GM18858 (cell line): Measurements from ENCODE around the gene NLGN4X.

Source experiments
- ATAC-seq: cut with Tn5 transposase; IDR thresholded peaks from one replicate; pipeline ENCODE4 v1.9.1; 2021; ENCODE audit not compliant: unreplicated experiment

Gene NLGN4X

DNA sequence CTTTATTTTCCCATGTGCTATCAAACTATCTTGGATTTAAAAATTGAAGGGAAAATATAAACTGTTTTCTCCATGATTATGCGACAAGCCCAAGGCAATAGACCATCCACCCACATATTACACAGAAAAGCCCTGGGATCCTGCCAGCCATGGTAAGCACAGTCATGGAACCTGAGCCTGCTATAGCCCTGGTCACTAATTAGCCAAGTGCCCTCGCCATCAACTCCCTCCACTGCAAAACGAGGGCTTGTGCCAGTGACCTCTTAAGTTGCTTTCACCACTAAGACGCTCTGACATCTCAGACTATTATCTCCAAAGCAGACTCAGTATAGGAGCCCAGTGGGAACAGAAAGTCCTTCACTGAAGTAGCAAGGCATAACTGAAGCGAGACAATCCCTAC, 69.2 kb downstream of the NLGN4X start:
- no peak for ATAC-seq

GRCh38 chrX:6151971-6152370, 76.7 kb downstream of the NLGN4X start:
- ATAC-seq, result no peak

GRCh38 chrX:6149060-6149872, 79.4 kb downstream of the NLGN4X start:
- no peak for ATAC-seq

DNA sequence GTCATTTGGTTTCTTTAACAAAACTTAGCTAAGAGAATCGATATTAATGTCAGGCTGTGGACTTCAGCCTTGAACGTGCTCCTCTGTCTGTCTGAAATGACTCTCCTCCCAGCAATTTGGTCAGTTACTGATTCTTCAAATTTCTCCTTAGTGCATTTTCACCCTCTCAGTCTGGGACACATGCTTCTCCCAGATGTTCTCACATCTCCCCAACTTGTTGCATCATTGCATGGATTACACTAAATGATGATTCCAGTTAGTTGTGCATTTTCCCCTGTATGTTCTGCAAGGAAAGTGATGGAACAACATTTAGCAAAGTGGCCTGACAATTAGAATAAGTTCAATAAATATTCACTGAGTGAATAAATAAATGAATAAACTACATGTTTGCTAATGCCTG, 94.4 kb downstream of the NLGN4X start:
- ATAC-seq, result no peak

DNA sequence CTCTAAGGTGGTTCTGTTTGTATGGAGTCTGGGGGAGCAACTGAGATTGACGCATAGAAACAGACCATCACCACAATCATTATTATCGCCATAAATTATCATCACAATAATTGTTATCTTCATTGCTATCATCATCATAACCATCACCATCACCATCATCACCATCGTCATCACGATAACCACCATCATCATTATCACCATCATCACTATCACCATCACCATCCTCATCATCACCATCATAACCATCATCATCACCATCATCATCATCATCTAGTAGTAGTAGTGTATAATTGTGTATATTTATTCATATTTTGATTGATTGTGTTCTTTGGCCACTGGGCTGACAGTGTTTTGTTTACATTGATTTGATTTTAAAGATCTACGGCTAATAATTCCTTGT, 95.7 kb downstream of the NLGN4X start:
- ATAC-seq, result no peak

- no peak for ATAC-seq
These were observed 97.4 kb downstream of the NLGN4X start for GRCh38 chrX:6131287-6131686.

- no peak for ATAC-seq
These were observed 99.5 kb downstream of the NLGN4X start for GRCh38 chrX:6129195-6129594.

DNA sequence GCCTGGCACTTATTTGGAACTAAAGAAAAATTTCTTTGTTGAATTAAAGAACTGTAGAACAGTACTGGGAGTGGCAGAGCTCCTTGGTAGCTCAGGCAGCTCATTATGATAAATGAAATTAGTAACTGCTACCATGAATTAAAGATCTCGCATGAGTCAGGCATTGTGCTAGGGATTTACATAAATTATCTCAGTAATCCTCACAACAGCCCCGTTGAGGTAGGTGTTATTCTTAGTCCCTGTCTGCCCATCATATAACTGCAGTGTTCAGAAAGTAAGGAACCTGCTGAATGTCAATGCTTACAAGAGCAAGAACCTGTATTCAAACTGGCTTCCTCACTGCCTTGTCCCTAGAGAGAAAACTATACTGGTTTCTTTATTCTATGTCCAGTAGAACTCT, 108.3 kb downstream of the NLGN4X start:
- ATAC-seq, result no peak

DNA sequence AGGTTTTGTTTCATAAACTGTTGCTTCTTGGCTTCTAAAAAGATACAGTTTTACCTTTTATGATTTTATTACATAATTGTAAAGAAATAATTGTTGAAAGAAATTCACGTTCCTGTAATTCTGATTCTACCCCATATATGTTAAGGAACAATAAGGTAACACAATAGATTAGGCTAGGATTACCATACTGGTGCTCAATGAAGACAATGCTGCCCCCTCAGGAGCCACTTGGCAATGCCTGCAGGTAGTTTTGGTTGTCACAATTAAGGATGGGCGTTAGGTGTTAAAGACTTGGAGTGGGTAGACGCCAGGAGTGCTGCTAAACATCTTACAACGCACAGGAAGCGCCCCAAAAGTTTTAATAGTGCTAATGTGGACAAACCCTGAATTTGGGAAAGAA, 133.2 kb downstream of the NLGN4X start:
- ATAC-seq, result no peak

DNA sequence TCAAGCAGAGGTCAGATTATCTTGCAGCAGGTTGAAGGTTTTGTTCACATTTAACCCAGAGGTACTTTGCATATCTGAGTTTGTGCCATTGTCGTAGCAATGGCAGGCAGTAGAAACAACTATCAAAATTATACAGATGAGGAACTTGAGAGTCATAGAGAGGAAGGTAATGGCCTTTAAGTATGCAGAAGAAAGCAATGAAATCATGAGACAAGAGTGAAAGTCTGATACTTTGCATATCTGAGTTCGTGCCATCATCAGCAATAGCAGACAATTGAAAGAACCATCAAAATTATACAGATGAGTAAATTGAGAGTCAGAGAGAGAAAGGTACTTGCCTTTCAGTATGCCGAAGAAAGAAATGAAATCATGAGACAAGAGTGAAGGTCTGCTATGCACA, 154.1 kb downstream of the NLGN4X start:
- no peak for ATAC-seq

DNA sequence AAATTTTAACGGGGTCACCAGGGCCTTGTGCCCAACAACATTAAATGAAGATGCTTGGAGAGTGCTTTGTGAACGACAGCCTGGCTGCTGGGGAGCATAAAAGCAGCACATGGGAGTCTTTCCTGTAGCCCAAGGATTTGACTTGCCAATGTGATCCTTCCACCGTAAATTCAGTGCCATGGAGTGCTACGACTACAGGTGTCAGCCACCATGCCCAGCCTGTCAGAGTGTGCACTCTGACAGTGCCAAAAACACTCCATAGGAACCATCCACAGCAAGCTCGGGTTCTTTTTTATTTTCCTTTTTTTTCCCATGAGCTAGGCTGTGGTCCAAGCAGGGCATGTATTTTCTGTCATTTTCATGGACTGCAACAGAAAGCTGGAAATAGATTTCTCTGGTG, 156.9 kb downstream of the NLGN4X start:
- no peak for ATAC-seq

- no peak for ATAC-seq
These were observed 161.1 kb downstream of the NLGN4X start for GRCh38 chrX:6067600-6067999.

DNA sequence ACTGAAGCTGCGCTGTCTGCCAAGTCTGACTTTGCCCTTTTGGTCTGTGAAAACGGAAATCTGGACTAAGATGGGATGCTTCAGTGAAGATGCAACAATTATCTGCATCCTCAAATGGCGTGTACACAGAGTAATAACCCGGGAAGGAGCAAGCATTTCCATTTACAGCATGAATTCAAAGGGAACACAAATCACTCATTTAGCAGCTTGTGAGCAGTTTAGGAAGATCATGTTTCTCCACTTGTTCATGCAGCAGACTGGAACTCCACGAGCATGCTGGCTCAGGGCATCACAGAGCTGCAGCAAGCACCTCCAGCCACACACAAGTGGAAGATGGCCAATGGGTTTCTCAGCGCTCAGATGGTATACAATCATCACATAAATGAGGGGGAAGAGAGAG, 175.5 kb downstream of the NLGN4X start:
- ATAC-seq, result no peak

DNA sequence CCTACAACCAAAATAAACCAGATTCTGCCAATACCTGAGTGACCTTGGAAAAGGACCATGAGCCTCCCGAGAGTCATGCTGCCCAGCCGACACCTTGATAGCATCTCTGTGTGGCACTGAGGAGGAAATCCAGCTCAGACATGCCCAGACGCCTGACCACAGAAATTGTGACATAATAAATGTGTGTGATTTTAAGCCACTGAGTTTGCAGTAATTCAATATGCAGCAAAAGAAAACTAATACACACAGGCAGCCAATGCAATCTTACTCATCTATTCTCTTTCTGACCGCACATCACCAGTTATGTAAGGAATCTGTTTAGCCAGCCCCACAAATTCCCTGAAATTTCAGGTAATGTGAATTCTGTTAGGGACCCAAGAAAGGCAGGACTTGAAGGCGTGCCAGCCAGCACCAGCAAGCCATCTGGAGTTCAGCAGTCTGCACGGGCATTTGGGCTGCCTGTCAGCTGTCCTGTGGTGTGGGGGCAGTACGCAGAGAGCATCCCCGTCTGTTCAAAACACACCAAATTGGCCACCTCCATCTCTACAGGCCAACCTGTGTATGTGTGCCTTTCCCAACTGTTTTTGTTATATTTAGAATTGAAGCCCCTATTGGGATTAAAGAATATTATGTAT, 176.4 kb downstream of the NLGN4X start:
- no peak for ATAC-seq

DNA sequence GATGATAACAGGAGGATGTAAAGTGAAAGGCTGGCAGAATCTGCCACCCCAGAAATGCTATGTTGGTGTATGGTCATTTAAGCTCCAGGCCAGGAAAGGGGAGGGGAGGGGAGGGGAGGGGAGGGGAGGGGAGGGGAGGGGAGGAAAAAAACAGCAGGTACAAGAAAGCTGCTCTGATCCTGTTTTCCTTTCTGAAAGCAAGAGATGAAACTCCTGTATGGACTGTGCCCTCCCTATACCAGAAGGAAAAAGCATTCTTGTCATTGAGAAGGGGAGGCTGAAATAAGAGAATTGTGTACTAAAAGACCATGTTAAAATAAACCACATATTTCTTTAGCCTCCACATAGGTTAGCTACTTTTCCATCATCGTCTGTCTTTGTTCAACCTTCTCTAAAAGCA, 179.5 kb downstream of the NLGN4X start:
- ATAC-seq, result no peak

- no peak for ATAC-seq
These were observed 187.0 kb downstream of the NLGN4X start for GRCh38 chrX:6041630-6042029.

DNA sequence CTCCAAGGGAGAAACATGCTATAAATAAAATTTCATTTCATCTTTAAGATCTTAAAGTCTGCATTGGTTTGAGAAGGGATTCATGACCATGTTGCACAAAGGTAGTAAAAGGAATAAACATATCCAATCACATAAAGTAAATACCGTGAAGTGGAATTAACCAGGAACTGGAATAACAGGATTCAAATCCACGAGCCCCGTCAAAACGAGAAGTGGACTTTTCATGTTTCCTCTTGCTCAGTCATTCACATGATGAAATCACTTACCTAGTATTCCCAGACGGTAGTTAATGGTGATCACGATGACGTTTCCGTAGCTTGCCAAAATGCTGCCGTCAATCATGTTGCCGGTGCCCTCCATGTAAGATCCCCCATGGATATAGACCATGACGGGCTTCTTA, 199.7 kb downstream of the NLGN4X start:
- no peak for ATAC-seq

DNA sequence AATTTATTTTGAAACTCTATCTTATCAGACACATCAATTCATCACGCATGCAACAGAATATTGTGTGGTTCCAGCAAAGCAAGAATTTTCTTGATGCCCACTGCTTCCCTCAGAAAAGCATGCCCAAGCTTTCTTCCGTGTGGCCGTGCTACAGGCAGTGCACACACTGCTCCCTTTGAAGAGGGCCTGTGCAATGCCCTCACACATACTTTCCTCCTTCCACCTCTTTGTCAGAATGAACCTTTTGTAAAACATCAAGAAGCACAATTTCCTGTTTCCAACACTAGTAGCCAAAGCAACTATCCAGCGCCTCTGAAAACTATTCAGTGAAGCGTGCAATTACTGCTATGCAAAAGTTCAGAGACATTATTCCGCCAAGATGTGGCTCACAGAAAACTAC, 201.7 kb downstream of the NLGN4X start:
- no peak for ATAC-seq

GRCh38 chrX:6026429-6026828, 202.2 kb downstream of the NLGN4X start:
- no peak for ATAC-seq

DNA sequence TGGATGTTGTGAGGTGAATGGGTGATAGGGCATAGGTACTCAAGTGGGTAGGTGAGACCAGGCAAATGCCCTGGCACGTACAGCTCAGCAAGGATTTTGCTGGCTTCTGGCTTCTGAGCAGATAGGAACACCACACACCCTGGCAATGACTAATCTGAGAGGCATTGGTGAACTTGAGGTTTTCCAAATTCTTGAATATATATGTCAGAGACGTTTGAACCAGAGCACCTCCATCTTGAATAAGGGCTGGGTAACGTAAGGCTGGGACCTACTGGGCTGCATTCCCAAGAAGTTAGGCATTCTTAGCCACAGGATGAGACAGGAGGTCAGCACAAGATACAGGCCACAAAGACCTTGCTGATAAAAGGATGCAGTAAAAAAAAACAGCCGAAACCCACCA, 204.5 kb downstream of the NLGN4X start:
- no peak for ATAC-seq

DNA sequence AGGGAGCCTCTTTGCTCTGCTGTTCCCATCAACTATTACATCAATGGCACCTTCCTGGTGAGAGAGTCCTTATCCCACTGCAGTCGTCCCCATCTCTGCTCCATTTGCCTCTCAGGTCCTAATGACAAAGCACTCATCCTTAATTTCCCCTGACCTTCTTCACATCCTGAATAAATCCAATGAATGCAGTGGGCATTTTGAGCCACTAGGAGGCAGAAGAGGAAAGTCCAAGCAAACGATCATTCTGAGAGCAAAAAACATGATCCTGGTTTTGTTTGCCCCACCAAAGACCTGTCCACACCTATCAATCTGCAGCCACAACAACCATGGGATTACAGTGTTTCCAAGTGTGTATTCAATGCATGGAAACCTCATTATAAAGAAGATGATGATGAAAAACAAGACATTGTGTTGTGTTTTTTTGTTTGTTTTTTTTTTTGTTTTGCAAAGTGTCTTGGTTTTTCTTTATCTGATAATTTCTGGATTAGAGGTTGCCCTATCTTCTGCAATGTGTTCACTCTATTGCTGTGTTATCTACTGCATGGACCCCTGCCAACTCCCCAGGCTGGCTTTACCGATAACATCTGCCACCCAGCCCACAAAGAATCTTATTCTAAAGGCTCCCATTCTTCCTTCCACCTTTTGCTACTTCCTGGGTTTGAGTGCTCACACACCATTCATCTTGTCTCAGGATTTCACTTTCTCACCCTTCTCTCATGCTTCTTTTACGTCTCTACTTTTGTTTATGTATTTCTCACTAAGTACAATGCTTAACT, 207.2 kb downstream of the NLGN4X start:
- ATAC-seq, result peak; percentile 60

DNA sequence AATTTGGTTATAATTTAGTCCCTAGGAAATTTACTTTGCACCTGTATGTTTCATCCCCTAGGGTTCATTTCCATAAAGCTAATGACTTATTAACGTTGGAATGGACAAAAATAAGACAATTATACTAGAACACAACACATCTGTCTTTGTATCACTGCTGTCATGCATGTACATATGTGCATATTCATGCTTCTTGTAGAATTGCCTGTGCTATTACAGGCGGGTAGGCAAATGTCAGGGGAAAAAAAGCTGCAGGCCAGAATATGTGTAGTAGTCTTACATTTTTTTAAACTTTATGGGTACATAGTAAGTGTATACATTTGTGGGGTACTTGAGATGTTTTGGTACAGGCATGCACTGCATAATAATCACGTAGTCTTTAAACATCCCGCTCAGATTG, 209.6 kb downstream of the NLGN4X start:
- no peak for ATAC-seq
